ENCODE results near the gene KCNQ1. TPM values are rescaled to one million over a fixed set of nuclear protein-coding genes. Genes with fewer than 3 reads are reported as not detected.

Gene KCNQ1
- total RNA-seq, 1 donor from 2014 or later = 6.4 TPM

DNA sequence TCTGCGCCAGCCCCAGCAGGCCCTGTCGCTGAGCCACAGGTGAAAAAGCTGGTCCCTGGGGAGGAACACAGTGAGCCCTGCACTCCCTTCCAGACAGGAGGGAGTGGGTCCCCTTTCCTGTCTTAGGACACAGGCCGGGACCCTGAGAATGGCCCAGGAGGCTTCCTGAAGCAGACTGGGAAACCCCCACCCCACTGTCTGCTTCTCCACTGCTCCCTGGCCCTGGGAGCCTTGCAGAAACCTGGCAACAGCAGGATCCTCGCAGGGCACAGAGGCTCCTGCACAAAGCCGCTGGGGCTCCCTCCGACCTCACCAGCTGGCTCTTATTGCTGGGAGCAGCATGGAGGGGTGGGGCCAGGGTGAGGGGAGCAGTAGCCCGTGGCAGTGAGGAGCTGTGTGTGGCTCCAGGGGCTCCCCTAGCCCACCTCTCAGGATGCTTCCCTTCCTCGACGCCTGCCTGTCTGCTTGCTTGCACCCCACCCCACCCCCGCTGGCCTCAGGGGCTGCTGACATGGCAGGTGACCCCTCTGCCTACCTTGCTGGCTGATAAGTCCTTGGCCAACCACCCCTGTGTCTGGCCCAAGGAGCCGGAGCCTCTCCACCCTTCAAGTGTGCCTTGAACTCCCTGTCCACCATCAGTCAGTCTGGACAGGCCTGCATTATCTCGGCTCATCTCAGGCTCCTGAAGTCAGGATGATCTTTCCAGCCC lies 327.1 kb downstream of the KCNQ1 start:
- Mint-ChIP-seq H3K4me1 (peaks cover 6% of the 10 kb centered on the region), H3K27me3 (no peaks in the 10 kb centered on the region), H3K27ac (no peak overlapping the region), H3K4me3 (no peak overlapping the region), H3K36me3 (ENCODE audit: low read depth) (no peaks in the 10 kb centered on the region), H3K9me3 (no peaks in the 10 kb centered on the region)
- no peak for DNase-seq
- intact Hi-C loops (cut with micrococcal nuclease) = no loop called here

GRCh38 chr11:2772544-2773031 lies 327.8 kb downstream of the KCNQ1 start:
- Mint-ChIP-seq H3K27ac (no peak overlapping the region), H3K36me3 (ENCODE audit: low read depth) (no peaks in the 10 kb centered on the region), H3K4me3 (no peak overlapping the region)

GRCh38 chr11:2774173-2775082 lies 329.6 kb downstream of the KCNQ1 start:
- no peak for DNase-seq
- no peaks in the 10 kb centered on the region for H3K27me3 Mint-ChIP-seq
- no peaks in the 10 kb centered on the region for H3K36me3 Mint-ChIP-seq (ENCODE audit: low read depth)
- H3K4me3 Mint-ChIP-seq = no peak overlapping the region
- intact Hi-C loops (cut with micrococcal nuclease) = no loop called here
- peaks cover 6% of the 10 kb centered on the region for H3K4me1 Mint-ChIP-seq
- no peak overlapping the region for H3K27ac Mint-ChIP-seq
- H3K9me3 Mint-ChIP-seq = no peaks in the 10 kb centered on the region

More at GRCh38 chr11:2772544-2773031, 327.8 kb downstream of the KCNQ1 start:
- no peaks in the 10 kb centered on the region for H3K27me3 Mint-ChIP-seq
- DNase-seq = no peak
- H3K9me3 Mint-ChIP-seq = no peaks in the 10 kb centered on the region
- peaks cover 6% of the 10 kb centered on the region for H3K4me1 Mint-ChIP-seq
- intact Hi-C loops (cut with micrococcal nuclease) = no loop called here

DNA sequence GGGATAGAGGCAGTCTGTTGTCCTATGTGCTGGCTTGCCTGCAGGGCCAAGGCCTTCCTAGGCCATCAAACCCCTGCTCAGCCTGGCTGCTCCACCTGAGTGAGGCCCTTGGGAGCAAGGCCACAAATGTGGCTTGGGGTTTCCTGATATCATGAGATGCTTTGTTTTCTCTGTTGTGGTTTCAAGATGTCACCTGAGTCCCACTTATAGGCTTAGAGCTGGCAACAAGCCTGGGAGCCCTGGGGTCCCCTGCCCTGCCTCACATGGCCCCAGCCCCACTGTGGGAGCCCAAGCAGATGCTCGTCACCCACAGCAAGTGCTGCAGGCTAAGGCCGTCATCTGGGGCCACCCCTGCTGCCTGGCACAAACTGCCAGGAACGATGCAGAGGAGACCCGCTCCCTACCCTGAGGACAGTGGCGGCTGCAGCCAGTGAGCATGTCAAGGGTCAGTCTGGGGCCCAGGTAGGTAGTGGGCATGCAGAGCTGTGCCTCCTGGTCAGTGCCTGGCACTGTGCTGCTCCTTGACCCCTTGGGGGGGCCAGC lies 330.3 kb downstream of the KCNQ1 start:
- intact Hi-C loops (cut with micrococcal nuclease) = no loop called here
- Mint-ChIP-seq H3K36me3 (ENCODE audit: low read depth) (no peaks in the 10 kb centered on the region), H3K27me3 (no peaks in the 10 kb centered on the region), H3K9me3 (no peaks in the 10 kb centered on the region), H3K4me1 (peaks cover 6% of the 10 kb centered on the region), H3K27ac (no peak overlapping the region), H3K4me3 (no peak overlapping the region)
- peak; percentile 66 for DNase-seq

DNA sequence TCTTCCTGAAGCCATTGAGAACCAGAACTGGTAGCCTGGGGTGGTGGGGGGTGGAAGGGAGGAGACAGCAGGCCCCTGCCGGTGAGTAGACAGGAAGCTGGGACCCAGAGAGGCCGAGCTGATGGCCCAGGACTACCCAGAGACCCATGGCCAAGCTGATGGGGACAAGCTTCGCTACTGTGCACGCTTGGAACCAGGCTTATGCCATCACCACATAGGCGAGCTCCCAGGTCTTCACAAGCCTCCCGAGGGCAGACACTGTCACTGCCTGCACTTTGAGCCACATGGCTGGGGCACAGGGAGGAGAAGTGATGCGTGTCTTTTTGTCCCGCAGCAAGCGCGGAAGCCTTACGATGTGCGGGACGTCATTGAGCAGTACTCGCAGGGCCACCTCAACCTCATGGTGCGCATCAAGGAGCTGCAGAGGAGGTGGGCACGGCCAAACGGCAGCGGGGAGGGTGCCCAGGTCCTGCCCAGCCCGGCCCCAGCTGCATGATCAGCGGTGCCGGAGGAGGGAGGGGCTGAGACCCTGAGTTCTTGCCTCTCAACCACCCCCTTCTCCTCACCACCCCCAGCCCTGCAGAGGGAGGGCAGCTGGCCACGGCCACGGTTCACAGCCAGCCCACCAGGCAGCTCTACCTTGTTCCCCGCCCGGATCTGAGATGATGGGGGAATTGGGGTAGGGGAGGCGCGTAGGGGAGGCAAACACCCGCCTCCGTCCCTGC lies 331.0 kb downstream of the KCNQ1 start:
- Mint-ChIP-seq H3K27ac (no peak overlapping the region), H3K27me3 (no peaks in the 10 kb centered on the region), H3K36me3 (ENCODE audit: low read depth) (no peaks in the 10 kb centered on the region), H3K4me3 (no peak overlapping the region), H3K4me1 (peaks cover 6% of the 10 kb centered on the region), H3K9me3 (no peaks in the 10 kb centered on the region)
- intact Hi-C loops (cut with micrococcal nuclease) = no loop called here
- no peak for DNase-seq

DNA sequence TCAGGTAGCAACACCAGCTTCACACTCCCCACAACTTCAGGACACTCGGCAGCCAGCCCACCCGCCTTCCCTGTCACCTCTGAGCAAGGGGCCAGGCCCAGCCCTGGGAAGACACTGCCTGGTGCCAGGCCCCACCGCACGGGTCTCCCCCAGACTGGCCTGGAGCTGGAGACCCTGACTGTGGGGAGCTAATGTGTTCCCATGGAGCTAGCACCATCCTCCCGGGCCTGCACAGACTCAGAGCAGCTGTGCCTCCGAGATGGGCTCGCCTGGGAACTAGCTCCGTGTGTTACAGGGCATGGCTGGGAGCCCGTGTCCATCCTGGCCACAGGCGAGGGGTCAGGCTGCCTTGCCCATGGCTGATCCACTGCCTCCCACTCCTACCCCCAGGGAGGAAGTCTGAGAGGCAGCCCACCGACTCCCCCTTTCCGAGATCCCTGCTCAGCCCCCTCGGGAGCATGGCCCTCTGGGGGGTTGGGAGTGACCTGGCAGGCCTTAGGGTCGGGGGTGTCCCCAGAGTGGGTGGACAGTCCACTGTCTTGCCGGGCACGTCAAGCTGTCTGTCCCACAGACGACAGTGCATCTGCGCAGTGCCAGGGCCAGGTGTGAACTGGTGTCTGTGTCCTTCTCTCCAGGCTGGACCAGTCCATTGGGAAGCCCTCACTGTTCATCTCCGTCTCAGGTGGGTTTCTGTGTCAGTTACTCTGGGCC lies 331.7 kb downstream of the KCNQ1 start:
- Mint-ChIP-seq H3K4me3 (no peak overlapping the region), H3K27ac (no peak overlapping the region), H3K4me1 (peaks cover 6% of the 10 kb centered on the region), H3K36me3 (ENCODE audit: low read depth) (no peaks in the 10 kb centered on the region), H3K27me3 (no peaks in the 10 kb centered on the region), H3K9me3 (no peaks in the 10 kb centered on the region)
- intact Hi-C loops (cut with micrococcal nuclease) = no loop called here
- DNase-seq = no peak

GRCh38 chr11:2777386-2777785 lies 332.6 kb downstream of the KCNQ1 start:
- Mint-ChIP-seq H3K27me3 (no peaks in the 10 kb centered on the region), H3K4me1 (peaks cover 6% of the 10 kb centered on the region), H3K36me3 (ENCODE audit: low read depth) (no peaks in the 10 kb centered on the region), H3K9me3 (no peaks in the 10 kb centered on the region), H3K4me3 (no peak overlapping the region), H3K27ac (no peak overlapping the region)
- DNase-seq = no peak
- intact Hi-C loops (cut with micrococcal nuclease) = no loop called here

- peaks cover 4% of the 10 kb centered on the region for H3K4me1 Mint-ChIP-seq
- H3K4me3 Mint-ChIP-seq = no peak overlapping the region
- no peak for DNase-seq
- H3K36me3 Mint-ChIP-seq (ENCODE audit: low read depth) = no peaks in the 10 kb centered on the region
- peaks cover 2% of the 10 kb centered on the region for H3K27me3 Mint-ChIP-seq
- intact Hi-C loops (cut with micrococcal nuclease) = no loop called here
- H3K27ac Mint-ChIP-seq = no peak overlapping the region
- H3K9me3 Mint-ChIP-seq = no peaks in the 10 kb centered on the region
These were observed 333.2 kb downstream of the KCNQ1 start for GRCh38 chr11:2777871-2778629.

DNA sequence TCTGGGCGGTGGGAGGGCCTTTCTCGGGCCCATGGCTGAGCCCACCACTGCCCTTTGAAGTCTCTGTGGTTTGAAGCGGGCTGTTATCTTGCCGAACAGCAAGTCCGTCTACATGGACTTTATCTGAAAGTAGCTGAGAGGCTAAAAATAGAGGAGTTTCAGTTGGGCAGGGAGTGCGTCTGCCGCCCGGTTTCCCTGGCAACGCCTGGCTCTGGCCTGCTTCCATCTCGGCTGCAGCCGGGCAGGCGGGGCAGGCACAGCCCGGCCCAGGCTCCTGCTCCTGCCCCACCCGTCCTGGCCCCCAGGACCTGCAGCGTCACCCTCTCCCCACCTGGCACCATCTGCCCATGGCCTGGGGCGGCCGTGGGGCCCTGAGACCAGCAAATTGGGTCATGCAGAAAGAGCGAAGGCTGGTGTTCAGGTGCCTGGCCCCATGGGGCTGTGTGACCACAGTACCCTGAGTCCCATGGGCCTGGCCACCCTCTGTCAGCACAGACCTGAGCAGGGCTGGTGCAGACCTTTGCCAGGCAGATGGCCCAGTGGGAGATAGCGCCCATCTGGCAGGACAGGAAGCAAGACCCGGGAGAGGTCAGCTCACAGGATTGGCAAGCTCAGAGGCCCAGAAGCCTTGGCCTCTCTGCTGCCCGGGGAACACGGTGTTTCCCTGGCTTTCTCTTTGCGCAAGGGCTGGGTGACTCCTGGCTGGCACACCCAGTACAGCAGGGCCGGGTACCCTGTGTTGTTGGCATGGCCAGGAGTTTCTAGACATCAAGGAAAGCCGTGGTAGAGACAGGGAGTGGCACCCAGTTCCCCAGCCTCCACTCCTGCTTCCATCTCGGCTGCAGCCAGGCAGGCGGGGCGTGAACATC lies 334.1 kb downstream of the KCNQ1 start:
- no peak for DNase-seq
- intact Hi-C loops (cut with micrococcal nuclease) = no loop called here
- no peak overlapping the region for H3K27ac Mint-ChIP-seq

DNA sequence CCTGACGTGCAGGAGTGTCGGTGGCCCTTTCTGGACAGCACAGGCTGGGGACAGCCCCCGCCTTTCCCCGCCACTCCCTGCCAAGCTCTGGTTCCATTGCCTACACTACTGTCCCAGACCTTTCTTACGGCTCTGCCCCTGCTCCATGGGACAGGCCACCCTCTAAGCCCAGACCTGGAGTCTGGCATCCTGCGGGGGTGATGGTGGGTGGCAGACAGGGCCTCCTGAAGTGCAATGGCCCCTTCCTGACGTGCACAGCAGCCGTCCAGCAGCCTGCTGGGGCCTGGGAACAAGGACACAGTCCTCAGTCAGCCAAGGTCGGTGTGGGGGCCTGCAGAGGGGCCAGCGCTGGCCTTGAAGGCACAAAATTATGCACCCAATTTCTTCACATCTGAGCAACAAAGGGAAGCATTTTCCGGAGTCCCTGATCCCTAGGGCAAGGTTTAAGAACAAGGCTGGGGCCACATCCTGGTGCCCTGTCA lies 334.7 kb downstream of the KCNQ1 start:
- no peak for DNase-seq
- Mint-ChIP-seq H3K4me3 (no peak overlapping the region), H3K4me1 (peaks cover 4% of the 10 kb centered on the region)

More for the DNA sequence above, 334.1 kb downstream of the KCNQ1 start:
- Mint-ChIP-seq H3K9me3 (no peaks in the 10 kb centered on the region), H3K4me1 (peaks cover 4% of the 10 kb centered on the region), H3K27me3 (peaks cover 6% of the 10 kb centered on the region), H3K4me3 (no peak overlapping the region), H3K36me3 (ENCODE audit: low read depth) (no peaks in the 10 kb centered on the region)

DNA sequence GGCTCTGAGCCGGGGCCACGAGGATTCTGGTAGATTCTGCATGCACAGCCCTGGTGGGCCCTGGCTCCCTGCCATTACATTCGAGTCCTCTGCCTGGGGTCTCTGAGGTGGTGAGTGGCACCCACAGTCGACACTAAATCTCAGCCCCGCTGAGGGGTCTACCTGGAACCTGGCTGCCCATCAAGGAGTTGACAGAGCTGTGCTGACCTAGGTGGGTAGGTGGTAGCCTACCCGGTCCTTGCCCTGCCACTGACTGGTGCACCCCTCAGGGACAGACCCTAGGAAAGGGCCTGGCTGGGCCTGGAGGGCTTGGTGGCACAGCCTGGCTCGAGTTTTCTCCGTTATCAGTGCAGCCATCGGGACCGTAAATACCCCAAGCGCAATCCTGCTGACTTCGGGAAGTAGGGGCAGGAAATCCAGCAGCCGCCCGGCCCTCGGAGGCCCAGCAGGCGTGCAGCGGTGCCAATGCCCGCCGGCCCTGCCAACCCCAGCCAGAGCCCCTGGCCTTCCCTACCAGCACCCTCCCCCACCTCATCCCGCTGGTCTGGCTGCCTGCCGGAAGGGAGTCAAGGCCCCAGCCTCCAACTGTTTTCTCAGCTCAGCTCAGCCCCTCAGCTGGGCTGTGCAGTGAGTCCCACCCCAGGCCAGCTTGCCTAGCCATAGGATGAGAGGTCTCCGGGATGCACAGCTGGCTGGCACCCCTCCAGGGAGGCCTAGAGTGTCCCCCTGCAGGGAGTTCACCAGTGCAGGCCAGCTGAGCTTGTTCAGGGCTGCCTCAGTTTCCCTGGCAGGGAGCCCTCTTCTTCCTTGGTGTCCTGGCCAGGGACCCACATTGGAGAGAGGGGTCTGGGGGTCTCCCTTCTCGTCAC lies 335.4 kb downstream of the KCNQ1 start:
- no peaks in the 10 kb centered on the region for H3K9me3 Mint-ChIP-seq
- H3K27ac Mint-ChIP-seq = no peak overlapping the region
- DNase-seq = no peak
- intact Hi-C loops (cut with micrococcal nuclease) = no loop called here
- no peak overlapping the region for H3K4me3 Mint-ChIP-seq
- peaks cover 14% of the 10 kb centered on the region for H3K27me3 Mint-ChIP-seq
- H3K36me3 Mint-ChIP-seq (ENCODE audit: low read depth) = no peaks in the 10 kb centered on the region
- no peaks in the 10 kb centered on the region for H3K4me1 Mint-ChIP-seq

More for the DNA sequence above, 334.7 kb downstream of the KCNQ1 start:
- H3K27ac Mint-ChIP-seq = no peak overlapping the region
- H3K9me3 Mint-ChIP-seq = no peaks in the 10 kb centered on the region
- intact Hi-C loops (cut with micrococcal nuclease) = no loop called here
- H3K36me3 Mint-ChIP-seq (ENCODE audit: low read depth) = no peaks in the 10 kb centered on the region
- H3K27me3 Mint-ChIP-seq = peaks cover 9% of the 10 kb centered on the region
